Lung (tissue), 12 donors: ENCODE measurements around the gene CACNA1H. TPM values are rescaled to one million over a fixed set of nuclear protein-coding genes. Genes with fewer than 3 reads are reported as not detected.

Source experiments
- ATAC-seq: fragments of 200-7000 bp; cut with Tn5 transposase; one replicate; pipeline ENCODE4 v1.9.1; 2020; ENCODE audit warnings: moderate number of reproducible peaks; ENCODE audit not compliant: insufficient read depth, low FRiP score
- DNase-seq, 3 donors: peaks; one replicate each; pipeline ENCODE4 v3.0.0-alpha.2; 2013 to 2017
- H3K27ac ChIP-seq, 2 donors: one replicate each; pipeline ENCODE4 v1.5.1; 2013; ENCODE audit warnings: mild to moderate bottlenecking in 2 of 2, moderate library complexity in 2 of 2, control low read depth in 1 of 2, inconsistent platforms in 1 of 2, low read depth in 1 of 2, low read length in 1 of 2
- H3K27me3 ChIP-seq, 3 donors: one replicate each; pipeline ENCODE4 v1.5.1; 2013; ENCODE audit warnings: low read length in 2 of 3; ENCODE audit not compliant: control insufficient read depth in 3 of 3, insufficient read depth in 3 of 3
- H3K36me3 ChIP-seq, 4 donors: one replicate each; pipeline ENCODE4 v1.5.1; 2013; ENCODE audit warnings: low read length in 4 of 4, mild to moderate bottlenecking in 1 of 4, moderate library complexity in 1 of 4; ENCODE audit not compliant: control insufficient read depth in 4 of 4, insufficient read depth in 4 of 4
- H3K4me1 ChIP-seq, 5 donors: one replicate each; pipeline ENCODE4 v1.5.1; 2013; ENCODE audit warnings: low read length in 5 of 5, mild to moderate bottlenecking in 2 of 5, moderate library complexity in 1 of 5; ENCODE audit not compliant: control insufficient read depth in 5 of 5, insufficient read depth in 5 of 5
- H3K4me3 ChIP-seq: one replicate; pipeline ENCODE4 v1.5.1; 2013; ENCODE audit warnings: mild to moderate bottlenecking, control low read depth, moderate library complexity
- H3K9ac ChIP-seq, 2 donors: one replicate each; pipeline ENCODE4 v1.5.1; 2013; ENCODE audit warnings: low read length in 2 of 2, control low read depth in 1 of 2; ENCODE audit not compliant: insufficient read depth in 1 of 2
- H3K9me3 ChIP-seq, 4 donors: one replicate each; pipeline ENCODE4 v1.5.1; 2013; ENCODE audit warnings: low read length in 3 of 4, mild to moderate bottlenecking in 1 of 4, moderate library complexity in 1 of 4; ENCODE audit not compliant: control insufficient read depth in 4 of 4, insufficient read depth in 3 of 4
- CTCF ChIP-seq: IDR thresholded peaks from 2 replicates; pipeline ENCODE4 v1.5.1; 2012; ENCODE audit warnings: mild to moderate bottlenecking; ENCODE audit errors: control extremely low read depth, extremely low read depth
- WGBS, 2 donors: extraction: QIAGEN DNeasy Blood & Tissue Kit; methylation state at CpG; one replicate each; pipeline ENCODE4 v1.1.7; 2013; 5-methylcytosine and 5-hydroxymethylcytosine counted together
- polyA plus RNA-seq, 2 donors: library from polyadenylated mRNA; stranded (reverse); fragments of 200-250 nt; gene quantifications; one replicate each; pipeline ENCODE4 v1.2.1, GENCODE V29; 2013
- total RNA-seq, 2 donors: library from RNA; depleted of rRNA in 1 of 2; stranded (reverse); fragments of >200 nt in 1 of 2; gene quantifications; one replicate each; pipeline ENCODE4 v1.2.1, GENCODE V29; 2014 to 2021
- donor health status: control.
- donor health status: control.
- donor health status: Bipolar disorder and iron deficiency.
- donor health status: healthy.
- donor health status: DM: yes; HTN: yes; CAD: no.

The CACNA1H gene
- total and polyA plus RNA-seq, 4 donors, result 5.0 to 10.3 (median 6.7) TPM

GRCh38 chr16:1258906-1259759, 106.2 kb downstream of the CACNA1H start:
- Histone ChIP-seq H3K27ac (no peak overlapping the region), H3K9ac (no peak overlapping the region), H3K4me1 (peaks cover 0 to 4% (median 0%) of the 10 kb centered on the region in 5 donors), H3K4me3 (no peak overlapping the region), H3K36me3 (no peaks in the 10 kb centered on the region), H3K9me3 (peaks cover 0 to 4% (median 0%) of the 10 kb centered on the region in 4 donors), H3K27me3 (peaks cover 6 to 40% (median 17%) of the 10 kb centered on the region in 3 donors)
- WGBS, 2 donors, result 15 to 20% methylated on average over 42 of the region's 42 CpGs
- TF ChIP-seq CTCF, result no peak
- no peak for ATAC-seq
- no peak for DNase-seq

- no peak for TF ChIP-seq CTCF
- H3K9ac ChIP-seq, result no peak overlapping the region
- no peak for ATAC-seq
- H3K9me3 ChIP-seq, result peaks cover 0 to 9% (median 0%) of the 10 kb centered on the region in 4 donors
- H3K27ac ChIP-seq, result no peak overlapping the region
- no peak overlapping the region for H3K4me3 ChIP-seq
- no peaks in the 10 kb centered on the region for H3K36me3 ChIP-seq
- H3K27me3 ChIP-seq, result peaks cover 6 to 40% (median 17%) of the 10 kb centered on the region in 3 donors
- 25 to 28% methylated on average over 11 of the region's 11 CpGs for WGBS, 2 donors
- DNase-seq, result no peak
- peaks cover 0 to 7% (median 0%) of the 10 kb centered on the region in 5 donors for H3K4me1 ChIP-seq
Observed at GRCh38 chr16:1259760-1260068, 106.8 kb downstream of the CACNA1H start.

- H3K27me3 ChIP-seq, result peaks cover 6 to 40% (median 17%) of the 10 kb centered on the region in 3 donors
- 65 to 73% methylated on average over 36 of the region's 36 CpGs for WGBS, 2 donors
Observed at GRCh38 chr16:1260101-1260680, 107.3 kb downstream of the CACNA1H start.

More at GRCh38 chr16:1260101-1260680, 107.3 kb downstream of the CACNA1H start:
- no peak for TF ChIP-seq CTCF
- Histone ChIP-seq H3K9ac (no peak overlapping the region), H3K27ac (no peak overlapping the region), H3K36me3 (no peaks in the 10 kb centered on the region), H3K9me3 (peaks cover 0 to 11% (median 0%) of the 10 kb centered on the region in 4 donors), H3K4me1 (peaks cover 0 to 7% (median 0%) of the 10 kb centered on the region in 5 donors), H3K4me3 (no peak overlapping the region)
- ATAC-seq, result no peak
- DNase-seq, result no peak
